Psoas muscle (tissue), 8 donors: ENCODE data around the gene NEDD4. TPM values are rescaled to one million over a fixed set of nuclear protein-coding genes. Genes with fewer than 3 reads are reported as not detected.

ENCODE experiments used
- ATAC-seq, 4 donors: fragments of 200-7000 bp; cut with Tn5 transposase; one replicate each; pipeline ENCODE4 v1.9.1; 2020; ENCODE audit warnings: moderate library complexity in 3 of 4, mild to moderate bottlenecking in 2 of 4
- DNase-seq, 2 donors: peaks; one replicate each; pipeline ENCODE4 v3.0.0-alpha.2; 2020
- H3K27ac ChIP-seq: fragments of 200-600 bp; one replicate; pipeline ENCODE4 v1.8.0; 2022
- H3K27me3 ChIP-seq, 3 donors: fragments of 200-600 bp in 1 of 3; one replicate each; pipeline versions ENCODE4 v1.6.1 to v1.8.0; 2013 to 2022; ENCODE audit warnings: low read length in 2 of 3, mild to moderate bottlenecking in 2 of 3, moderate library complexity in 1 of 3; ENCODE audit not compliant: insufficient read depth in 3 of 3
- H3K36me3 ChIP-seq, 2 donors: fragments of 200-600 bp in 1 of 2; one replicate each; pipeline versions ENCODE4 v1.6.1 to v1.8.0; 2013 to 2022; ENCODE audit warnings: low read depth in 1 of 2, mild to moderate bottlenecking in 1 of 2, moderate library complexity in 1 of 2; ENCODE audit not compliant: insufficient read depth in 1 of 2
- H3K4me1 ChIP-seq: fragments of 200-600 bp; one replicate; pipeline ENCODE4 v1.8.0; 2022
- H3K4me3 ChIP-seq: fragments of 200-600 bp; one replicate; pipeline ENCODE4 v1.8.0; 2022; ENCODE audit warnings: mild to moderate bottlenecking
- H3K9me3 ChIP-seq: fragments of 200-600 bp; one replicate; pipeline ENCODE4 v1.8.0; 2022
- CTCF ChIP-seq: fragments of 200-600 bp; IDR thresholded peaks from one replicate; pipeline ENCODE4 v1.8.0; 2022; ENCODE audit warnings: antibody characterized with exemption
- WGBS, 3 donors: extraction: QIAGEN DNeasy Blood & Tissue Kit; methylation state at CpG; one replicate each; pipeline versions ENCODE4 v1.1.6 to v1.1.7; 2013; 5-methylcytosine and 5-hydroxymethylcytosine counted together
- intact Hi-C, 2 donors: fragments of 100-400 bp; cut with DNase I; formaldehyde crosslinking; loops; one replicate each; pipeline versions ENCODE4 v1.11.0 to v1.14.2; 2022
- polyA plus RNA-seq, 3 donors: library from polyadenylated mRNA; stranded (reverse); fragments of 200-250 nt; gene quantifications; one replicate each; pipeline ENCODE4 v1.2.3, GENCODE V29; 2013
- total RNA-seq, 4 donors: library from RNA; stranded (reverse); fragmentation: NEBNext Ultra II Directional in 2 of 4; extraction: Animal tissue kit (Norgen Biotek cat#: 25700) in 2 of 4; gene quantifications; one replicate each; pipeline versions ENCODE4 v1.2.1 to v1.2.4, GENCODE V29; 2021 to 2023
- donor health status: healthy with polysubstance abuse.
- donor health status: DM: no; HTN: no; CAD: no; lungs with moderate emphysema.
- donor health status: Bipolar disorder and iron deficiency.
- donor health status: healthy.
- donor health status: DM: yes; HTN: yes; CAD: no.
- donor health status: DM: no; HTN: no; CAD: no.
- donor health status: DM: no; HTN: no; CAD: no.
- donor health status: DM: yes; HTN: yes; CAD: no.

NEDD4 gene
- total and polyA plus RNA-seq, 7 donors = 36.2 to 145 (median 94.5) TPM

GRCh38 chr15:55916666-55917409, 76.6 kb downstream of the NEDD4 start:
- H3K4me1 ChIP-seq = no peaks in the 10 kb centered on the region
- intact Hi-C loops = loop anchor here in 1 of 2 donors (5.0 to 10.0 kb wide), 3 partner anchors 50 to 270 kb away; no protein-coding TSS in a partner anchor
- DNase-seq (no peak), ATAC-seq (peak; percentile 54 to 70 (median 60))
- TF ChIP-seq CTCF = no peak
- no peaks in the 10 kb centered on the region for H3K27me3 ChIP-seq
- no peaks in the 10 kb centered on the region for H3K36me3 ChIP-seq
- WGBS, 3 donors = 30 to 38% (median 36%) methylated on average over 11 of the region's 11 CpGs
- H3K27ac ChIP-seq = peak overlapping the region; percentile 82
- no peaks in the 10 kb centered on the region for H3K9me3 ChIP-seq
- peak overlapping the region; percentile 68 for H3K4me3 ChIP-seq

GRCh38 chr15:55915876-55916567, 77.4 kb downstream of the NEDD4 start:
- Histone ChIP-seq H3K27me3 (no peaks in the 10 kb centered on the region), H3K4me1 (peaks cover 2% of the 10 kb centered on the region), H3K36me3 (no peaks in the 10 kb centered on the region), H3K4me3 (peak overlapping the region; percentile 68), H3K9me3 (no peaks in the 10 kb centered on the region), H3K27ac (peak overlapping the region; percentile 82)
- ATAC-seq = peak; percentile 57 to 68 (median 63)
- no peak for TF ChIP-seq CTCF
- no peak for DNase-seq
- 32 to 57% (median 34%) methylated on average over 6 of the region's 6 CpGs for WGBS, 3 donors
- intact Hi-C loops = loop anchor here in 1 of 2 donors (5.0 to 10.0 kb wide), 3 partner anchors 49 to 269 kb away; no protein-coding TSS in a partner anchor

GRCh38 chr15:55915221-55915620, 78.2 kb downstream of the NEDD4 start:
- peak overlapping the region; percentile 82 for H3K27ac ChIP-seq
- peak overlapping the region; percentile 68 for H3K4me3 ChIP-seq
- no peak for TF ChIP-seq CTCF
- DNase-seq (no peak), ATAC-seq (no peak)
- no peaks in the 10 kb centered on the region for H3K36me3 ChIP-seq
- intact Hi-C loops = loop anchor here in 1 of 2 donors (5.0 to 10.0 kb wide), 3 partner anchors 48 to 268 kb away; no protein-coding TSS in a partner anchor
- no peaks in the 10 kb centered on the region for H3K27me3 ChIP-seq
- no peaks in the 10 kb centered on the region for H3K9me3 ChIP-seq
- peaks cover 10% of the 10 kb centered on the region for H3K4me1 ChIP-seq
- WGBS, 3 donors = 29 to 57% (median 31%) methylated on average over 1 of the region's 1 CpG

GRCh38 chr15:55914446-55914845, 79.0 kb downstream of the NEDD4 start:
- H3K27me3 ChIP-seq = no peaks in the 10 kb centered on the region
- WGBS, 3 donors = 33 to 53% (median 38%) methylated on average over 1 of the region's 1 CpG
- no peak for TF ChIP-seq CTCF
- H3K36me3 ChIP-seq = no peaks in the 10 kb centered on the region
- DNase-seq (no peak), ATAC-seq (no peak)
- peaks cover 17% of the 10 kb centered on the region for H3K4me1 ChIP-seq
- H3K4me3 ChIP-seq = peak overlapping the region; percentile 68
- H3K9me3 ChIP-seq = no peaks in the 10 kb centered on the region
- H3K27ac ChIP-seq = peak overlapping the region; percentile 82
- intact Hi-C loops = loop anchor here in 1 of 2 donors (10.0 kb wide), 1 partner anchor 180 kb away; no protein-coding TSS in a partner anchor
